KG1 (cell line): ENCODE results near the gene AP5Z1.
"Not testable (repeated sequence)": the region's sequence is repeated elsewhere in the genome, so short reads cannot be mapped to it uniquely, and the experiment has no call there.

ENCODE experiments used
- DNase-seq: peaks from one replicate; lab custom pipeline; 2025; lab: John Stamatoyannopoulos, UW

The AP5Z1 gene

GRCh38 chr7:4788627-4789189, 13.3 kb downstream of the AP5Z1 start:
- DNase-seq, result no peak

- no peak for DNase-seq
Observed at GRCh38 chr7:4789194-4790077, 14.0 kb downstream of the AP5Z1 start.

- DNase-seq, result no peak
Observed at GRCh38 chr7:4790078-4790465, 14.6 kb downstream of the AP5Z1 start.

GRCh38 chr7:4790516-4790991, 15.1 kb downstream of the AP5Z1 start:
- DNase-seq, result no peak

- DNase-seq, result no peak
Observed at GRCh38 chr7:4791101-4791737, 15.8 kb downstream of the AP5Z1 start.

GRCh38 chr7:4791738-4792536, 16.5 kb downstream of the AP5Z1 start:
- no peak for DNase-seq

- no peak for DNase-seq
Observed at GRCh38 chr7:4792537-4793126, 17.2 kb downstream of the AP5Z1 start.

- not testable (repeated sequence) for DNase-seq
Observed at GRCh38 chr7:4793385-4793993, 18.1 kb downstream of the AP5Z1 start.

- DNase-seq, result not testable (repeated sequence)
Observed at GRCh38 chr7:4794171-4794570, 18.7 kb downstream of the AP5Z1 start.

GRCh38 chr7:4794591-4795350, 19.3 kb downstream of the AP5Z1 start:
- no peak for DNase-seq

GRCh38 chr7:4796453-4796852, 21.0 kb downstream of the AP5Z1 start:
- DNase-seq, result no peak

- no peak for DNase-seq
Observed at GRCh38 chr7:4797858-4798705, 22.7 kb downstream of the AP5Z1 start.

GRCh38 chr7:4798706-4799235, 23.3 kb downstream of the AP5Z1 start:
- DNase-seq, result no peak

GRCh38 chr7:4799508-4800268, 24.3 kb downstream of the AP5Z1 start:
- no peak for DNase-seq

- DNase-seq, result no peak
Observed at GRCh38 chr7:4800487-4800886, 25.1 kb downstream of the AP5Z1 start.

GRCh38 chr7:4800926-4801838, 25.8 kb downstream of the AP5Z1 start:
- DNase-seq, result no peak

GRCh38 chr7:4801839-4802231, 26.4 kb downstream of the AP5Z1 start:
- DNase-seq, result no peak
